Body of pancreas (tissue), 4 donors: ENCODE data around the gene ZNF789. TPM values are rescaled to one million over a fixed set of nuclear protein-coding genes. Genes with fewer than 3 reads are reported as not detected.
A peak's percentile ranks its signal among the peaks of the same experiment; 100 is the strongest.
"Not testable (repeated sequence)": the region's sequence is repeated elsewhere in the genome, so short reads cannot be mapped to it uniquely, and the experiment has no call there.

Experiments used
- ATAC-seq: fragments of 150-250 bp; one replicate; pipeline ENCODE4 v1.9.1; 2016
- DNase-seq, 4 donors: peaks; one replicate each; pipeline ENCODE4 v3.0.0-alpha.2; 2019
- H3K27ac ChIP-seq, 4 donors: fragments of 200-600 bp; sonication (generic); 1 replicate in 3 of 4; 2 replicates in 1 of 4; pipeline versions ENCODE4 v1.5.1 to v1.6.1; 2016 to 2019; ENCODE audit warnings: mild to moderate bottlenecking in 1 of 4, mixed read lengths in 1 of 4, moderate library complexity in 1 of 4
- H3K27me3 ChIP-seq, 2 donors: fragments of 200-600 bp; sonication (generic); one replicate each; pipeline ENCODE4 v1.6.0; 2016; ENCODE audit warnings: mild to moderate bottlenecking in 1 of 2
- H3K36me3 ChIP-seq, 2 donors: fragments of 200-600 bp; sonication (generic); replicated peaks in 1 of 2; 2 replicates each; pipeline ENCODE4 v1.5.1; 2016; ENCODE audit warnings: low read depth in 2 of 2; ENCODE audit not compliant: insufficient read depth in 1 of 2
- H3K4me1 ChIP-seq: fragments of 200-600 bp; sonication (generic); one replicate; pipeline ENCODE4 v1.6.0; 2016
- H3K4me3 ChIP-seq, 2 donors: fragments of 200-600 bp; sonication (generic); 1 replicate in 1 of 2; 2 replicates in 1 of 2; pipeline ENCODE4 v1.5.1; 2016 to 2019
- H3K9me3 ChIP-seq, 3 donors: fragments of 200-600 bp; sonication (generic); 1 replicate in 2 of 3; 2 replicates in 1 of 3; pipeline ENCODE4 v1.5.1; 2016
- CTCF ChIP-seq, 7 experiments: fragments of 450-650 bp in 4 of 7; fragments of 200-600 bp in 3 of 7; sonication (generic) in 3 of 7; IDR thresholded peaks; one replicate each; pipeline ENCODE4 v1.5.1; 2016 to 2019; ENCODE audit warnings: antibody characterized with exemption in 7 of 7
- POLR2A ChIP-seq, 3 donors: fragments of 450-650 bp; IDR thresholded peaks; one replicate each; pipeline ENCODE4 v1.6.1; 2016; ENCODE audit warnings: antibody characterized with exemption in 3 of 3, mild to moderate bottlenecking in 2 of 3
- WGBS, 2 donors: methylation state at CpG; one replicate each; pipeline ENCODE4 v1.1.5; 2017; 5-methylcytosine and 5-hydroxymethylcytosine counted together
- intact Hi-C: fragments of 100-400 bp; cut with DNase I; formaldehyde crosslinking; loops from one replicate; pipeline ENCODE4 v1.15.1; 2023
- total RNA-seq, 2 donors: library from RNA; depleted of rRNA; stranded (reverse); fragments of >200 nt; gene quantifications; one replicate each; pipeline ENCODE4 v1.1.0, GENCODE V29; 2016

The ZNF789 gene
- total RNA-seq = 10 to 100 TPM in 1 of 2 donors, 1 to 10 TPM in 1; 5.4 to 22.7 TPM

DNA sequence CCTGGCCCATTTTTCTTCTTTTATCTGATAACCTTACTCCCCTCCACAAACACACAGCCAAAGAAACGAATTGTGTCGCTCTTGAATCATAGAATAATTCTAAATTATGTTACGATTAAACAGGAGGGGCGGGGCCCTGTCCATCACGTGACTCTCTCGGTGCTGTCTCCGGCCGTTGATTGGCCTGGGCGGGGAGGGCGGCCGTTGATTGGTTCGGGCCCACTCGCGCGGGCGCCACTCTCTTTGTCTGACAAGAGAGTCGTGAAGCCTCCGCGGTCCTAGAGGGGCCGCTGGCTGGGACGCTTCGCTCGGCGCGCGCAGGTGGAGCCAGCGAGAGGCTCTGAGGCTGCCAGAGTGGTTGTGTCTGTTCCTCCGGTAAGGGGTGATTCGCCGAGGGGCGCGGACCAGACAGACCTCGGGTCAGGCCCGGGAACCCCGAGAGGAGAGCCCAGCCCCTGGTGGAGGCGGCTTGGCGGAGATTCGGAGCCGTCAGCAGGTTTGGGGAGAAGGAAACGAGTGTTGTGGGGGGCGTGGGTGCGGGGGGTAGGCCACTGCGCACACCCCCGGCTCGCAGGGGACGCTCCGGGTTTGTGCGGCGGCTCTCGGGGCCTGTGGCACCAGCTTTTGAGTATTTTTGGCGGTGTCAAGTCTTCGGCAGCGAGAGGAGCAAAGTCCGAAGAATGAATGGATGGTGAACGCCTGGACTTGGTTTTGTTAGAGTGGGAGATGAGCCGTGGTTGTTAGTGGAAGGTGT is at the start of gene ZNF789:
Gene ZNF789, plus strand, starts transcription at position 330 of the 754 bp plus-strand sequence. CDS start 3,567 bp downstream, outside the sequence.
- TF ChIP-seq POLR2A (IDR thresholded peaks at IDR 0.05) (peak; percentile 10 to 72 (median 72)), CTCF (IDR thresholded peaks at IDR 0.05) (peak in 1 of 7 experiments; percentile 5)
- DNase-seq (peak; percentile 97 to 99 (median 98)), ATAC-seq (peak; percentile 99)
- 0 to 2% methylated on average over 35 to 54 of the region's 56 CpGs for WGBS, 2 donors
- no peaks in the 10 kb centered on the region for H3K9me3 ChIP-seq
- intact Hi-C loops = no loop called here
- no peaks in the 10 kb centered on the region for H3K36me3 ChIP-seq
- peak within 1 kb of the TSS; percentile 66 to 94 (median 82) for H3K27ac ChIP-seq
- no peaks in the 10 kb centered on the region for H3K27me3 ChIP-seq
- peak within 1 kb of the TSS; percentile 86 to 95 for H3K4me3 ChIP-seq
- H3K4me1 ChIP-seq = peaks cover 24% of the 10 kb centered on the region

DNA sequence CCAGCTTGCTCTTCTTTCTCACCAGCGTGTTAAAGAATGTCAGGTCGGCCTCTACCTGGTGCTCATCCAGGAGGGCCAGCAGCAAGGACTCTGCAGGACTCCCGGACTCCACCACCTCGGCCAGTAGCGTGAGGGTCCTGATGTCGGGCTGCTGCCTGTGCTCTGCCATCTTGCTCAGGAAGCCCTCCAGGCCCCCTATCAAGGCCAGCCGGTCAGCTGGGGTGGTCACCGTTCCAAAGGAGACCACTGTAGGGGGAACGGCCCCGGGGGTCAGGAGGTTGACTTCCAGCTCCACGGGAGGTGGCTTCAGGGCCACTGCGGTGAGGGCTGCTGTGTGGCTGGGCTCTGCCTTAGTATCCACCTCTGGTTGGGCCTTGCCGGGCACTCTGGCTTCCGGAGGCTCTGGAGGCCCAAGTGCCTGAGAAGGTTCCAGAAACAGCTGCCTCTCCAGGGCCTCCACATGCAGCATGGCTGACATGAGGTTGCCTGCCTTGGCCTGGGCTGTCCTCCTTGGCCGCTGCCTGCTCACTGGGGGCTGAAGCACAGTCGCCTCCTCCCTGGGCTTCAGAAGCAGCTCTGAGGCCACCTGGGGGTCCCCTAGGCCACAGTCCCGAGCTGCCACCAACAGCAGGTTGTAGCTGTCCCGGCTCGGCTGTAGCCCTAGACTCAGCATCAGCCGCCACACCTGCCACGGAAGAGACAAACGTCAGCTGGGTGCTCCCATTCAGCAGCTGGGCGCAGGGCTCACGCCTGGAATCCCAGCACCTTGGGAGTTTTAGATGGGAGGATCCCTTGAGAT is 47.6 kb upstream of the ZNF789 start:
- H3K27ac ChIP-seq = no peak overlapping the region
- TF ChIP-seq CTCF (IDR thresholded peaks at IDR 0.05) (no peak), POLR2A (IDR thresholded peaks at IDR 0.05) (no peak)
- H3K4me3 ChIP-seq = no peak overlapping the region
- DNase-seq = no peak
- no peaks in the 10 kb centered on the region for H3K4me1 ChIP-seq
- 94 to 96% methylated on average over 13 to 20 of the region's 24 CpGs for WGBS, 2 donors
- ATAC-seq = no peak
- no peaks in the 10 kb centered on the region for H3K27me3 ChIP-seq
- peaks cover 0 to 9% of the 10 kb centered on the region in 2 donors for H3K36me3 ChIP-seq
- no peaks in the 10 kb centered on the region for H3K9me3 ChIP-seq
- intact Hi-C loops = no loop called here

GRCh38 chr7:99428972-99429566 is 43.6 kb upstream of the ZNF789 start:
- DNase-seq (no peak), ATAC-seq (no peak)
- H3K4me3 ChIP-seq = no peak overlapping the region
- no peaks in the 10 kb centered on the region for H3K27me3 ChIP-seq
- no peaks in the 10 kb centered on the region for H3K9me3 ChIP-seq
- WGBS, 2 donors = 75 to 86% methylated on average over 9 to 10 of the region's 10 CpGs
- intact Hi-C loops = no loop called here
- TF ChIP-seq CTCF (IDR thresholded peaks at IDR 0.05) = no peak
- no peak for TF ChIP-seq POLR2A (IDR thresholded peaks at IDR 0.05)
- H3K27ac ChIP-seq = no peak overlapping the region
- peaks cover 0 to 10% of the 10 kb centered on the region in 2 donors for H3K36me3 ChIP-seq
- H3K4me1 ChIP-seq = no peaks in the 10 kb centered on the region

DNA sequence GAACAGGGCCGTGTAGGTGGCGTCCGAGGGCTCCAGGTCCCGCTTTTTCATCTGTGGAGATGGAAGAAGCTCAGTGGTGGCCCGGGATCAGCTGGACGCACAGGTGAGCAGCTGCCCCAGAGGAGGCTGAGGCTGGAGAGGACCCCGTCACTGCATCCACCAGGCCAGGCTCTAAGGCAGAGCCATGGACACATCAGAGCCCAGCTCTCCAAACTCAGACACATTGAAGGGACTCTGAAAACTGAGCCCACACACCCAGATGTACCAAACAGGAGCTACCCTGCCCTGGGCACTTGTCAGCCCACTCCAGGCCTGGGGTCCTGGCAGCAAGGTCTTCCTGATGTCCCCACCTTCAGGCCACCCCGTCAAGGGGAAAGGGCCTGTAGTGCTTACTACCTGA is 42.9 kb upstream of the ZNF789 start:
- TF ChIP-seq POLR2A (IDR thresholded peaks at IDR 0.05) (no peak), CTCF (IDR thresholded peaks at IDR 0.05) (no peak)
- Histone ChIP-seq H3K27ac (no peak overlapping the region), H3K27me3 (no peaks in the 10 kb centered on the region), H3K4me1 (no peaks in the 10 kb centered on the region), H3K36me3 (peaks cover 0 to 12% of the 10 kb centered on the region in 2 donors), H3K9me3 (no peaks in the 10 kb centered on the region), H3K4me3 (no peak overlapping the region)
- intact Hi-C loops = no loop called here
- no peak for ATAC-seq
- no peak for DNase-seq
- WGBS, 2 donors = 85% methylated on average over 8 of the region's 8 CpGs; no CpG with 5 or more reads in 1 of the 2 donors

DNA sequence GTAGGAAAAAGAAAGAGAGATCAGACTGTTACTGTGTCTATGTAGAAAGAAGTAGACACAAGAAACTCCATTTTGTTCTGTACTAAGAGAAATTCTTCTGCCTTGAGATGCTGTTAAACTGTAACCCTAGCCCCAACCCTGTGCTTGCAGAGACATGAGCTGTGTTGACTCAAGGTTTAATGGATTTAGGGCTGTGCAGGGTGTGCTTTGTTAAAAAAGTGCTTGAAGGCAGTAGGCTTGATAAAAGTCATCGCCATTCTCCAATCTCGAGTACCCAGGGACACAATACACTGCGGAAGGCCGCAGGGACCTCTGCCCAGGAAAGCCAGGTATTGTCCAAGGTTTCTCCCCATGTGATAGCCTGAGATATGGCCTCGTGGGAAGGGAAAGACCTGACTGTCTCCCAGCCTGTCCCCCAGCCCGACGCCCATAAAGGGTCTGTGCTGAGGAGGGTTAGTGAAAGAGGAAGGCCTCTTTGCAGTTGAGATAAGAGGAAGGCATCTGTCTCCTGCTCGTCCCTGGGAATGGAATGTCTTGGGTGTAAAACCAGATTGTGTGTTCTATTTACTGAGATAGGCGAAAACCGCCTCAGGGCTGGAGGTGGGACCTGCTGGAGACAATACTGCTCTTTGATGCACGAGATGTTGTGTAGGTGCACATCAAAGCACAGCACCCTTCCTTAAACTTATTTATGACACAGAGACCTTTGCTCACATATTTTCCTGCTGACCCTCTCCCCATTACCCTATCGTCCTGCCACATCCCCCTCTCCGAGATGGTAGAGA is 40.7 kb upstream of the ZNF789 start:
- H3K4me3 ChIP-seq, H3K27me3 ChIP-seq, intact Hi-C loops, DNase-seq, H3K27ac ChIP-seq, ATAC-seq, H3K9me3 ChIP-seq, H3K4me1 ChIP-seq: not testable (repeated sequence)
- WGBS, 2 donors = 74 to 77% methylated on average over 10 to 13 of the region's 13 CpGs
- H3K36me3 ChIP-seq = peaks cover 0 to 12% of the 10 kb centered on the region in 2 donors
